HG03521 (cell line): ENCODE data around the gene DFFB.
A peak's percentile ranks its signal among the peaks of the same experiment; 100 is the strongest.
"Not testable (repeated sequence)": the region's sequence is repeated elsewhere in the genome, so short reads cannot be mapped to it uniquely, and the experiment has no call there.

Source experiments
- ATAC-seq: cut with Tn5 transposase; IDR thresholded peaks from one replicate; pipeline ENCODE4 v1.9.1; 2021; ENCODE audit warnings: mild to moderate bottlenecking, moderate library complexity; ENCODE audit not compliant: unreplicated experiment

The DFFB gene

DNA sequence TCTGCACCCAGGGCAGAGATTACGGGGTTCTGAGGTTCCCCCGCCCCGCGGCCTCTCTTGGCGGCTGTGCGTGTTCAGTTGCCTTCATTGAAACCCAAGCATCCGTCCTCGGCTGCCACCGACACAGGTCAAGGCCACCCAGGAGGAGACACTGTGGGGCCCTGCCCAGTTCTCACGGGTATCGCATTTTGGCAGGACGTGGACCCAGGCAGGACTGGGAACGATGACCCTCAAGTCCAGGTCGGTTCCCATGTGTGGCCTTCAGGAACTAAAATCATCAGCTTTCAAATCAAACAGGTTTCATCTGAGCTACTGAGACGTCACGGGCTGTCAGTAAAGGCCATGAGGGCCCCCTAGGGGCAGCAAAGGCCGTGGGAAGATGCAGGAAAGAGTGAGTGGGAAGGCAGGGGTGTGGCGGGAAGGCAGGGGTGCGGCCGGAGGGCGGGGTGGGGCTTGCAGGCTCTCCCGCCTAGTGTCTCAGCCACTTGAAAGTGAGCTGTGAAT, 49.8 kb downstream of the DFFB start:
- no peak for ATAC-seq

DNA sequence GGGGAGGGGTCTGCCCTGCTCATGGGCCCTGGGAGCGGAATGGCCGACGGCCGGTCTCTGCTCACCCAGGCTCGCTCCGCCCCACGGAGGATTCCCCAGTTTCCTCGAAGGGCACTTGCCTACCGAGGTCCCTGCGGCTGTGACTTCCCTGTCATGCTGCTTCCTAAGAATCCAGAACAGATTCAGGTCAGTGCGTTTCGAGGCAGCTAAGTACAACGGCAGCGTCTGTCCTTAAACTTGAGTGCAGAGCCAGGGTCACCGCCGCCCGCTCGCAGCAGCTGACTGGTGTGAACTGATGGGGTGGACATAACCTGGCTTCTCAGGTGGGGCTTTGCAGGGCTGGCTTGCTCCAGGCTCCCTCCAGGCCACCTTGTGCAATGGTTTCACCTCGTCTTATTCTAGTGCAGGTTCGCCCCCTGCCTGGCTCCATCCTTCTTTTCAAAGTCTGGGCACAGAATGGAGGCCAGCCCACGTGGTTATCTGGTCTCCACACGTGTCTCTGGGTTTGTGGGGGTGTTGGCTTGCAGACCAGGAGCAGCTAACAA, 50.4 kb downstream of the DFFB start:
- no peak for ATAC-seq

GRCh38 chr1:3908886-3909517, 51.7 kb downstream of the DFFB start:
- no peak for ATAC-seq

DNA sequence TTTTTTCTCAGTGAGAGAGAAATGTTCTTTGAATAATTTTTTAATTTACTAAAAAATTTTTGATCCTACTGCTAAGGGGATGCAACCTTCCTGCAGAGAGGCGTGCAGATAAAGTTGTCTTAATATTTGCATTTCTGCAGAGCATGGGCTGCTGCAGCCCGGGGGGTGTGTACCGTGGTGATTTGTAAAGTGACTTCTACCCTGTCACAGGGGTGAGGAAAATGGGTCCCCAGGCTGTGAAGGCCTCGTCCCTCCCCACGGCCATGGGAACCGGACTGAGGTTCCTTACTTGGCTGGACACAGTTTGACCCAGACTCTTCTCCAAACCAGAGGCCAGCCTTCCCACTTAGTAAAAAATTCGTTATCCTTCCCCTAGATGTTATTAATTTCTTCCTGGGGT, 52.3 kb downstream of the DFFB start:
- no peak for ATAC-seq

DNA sequence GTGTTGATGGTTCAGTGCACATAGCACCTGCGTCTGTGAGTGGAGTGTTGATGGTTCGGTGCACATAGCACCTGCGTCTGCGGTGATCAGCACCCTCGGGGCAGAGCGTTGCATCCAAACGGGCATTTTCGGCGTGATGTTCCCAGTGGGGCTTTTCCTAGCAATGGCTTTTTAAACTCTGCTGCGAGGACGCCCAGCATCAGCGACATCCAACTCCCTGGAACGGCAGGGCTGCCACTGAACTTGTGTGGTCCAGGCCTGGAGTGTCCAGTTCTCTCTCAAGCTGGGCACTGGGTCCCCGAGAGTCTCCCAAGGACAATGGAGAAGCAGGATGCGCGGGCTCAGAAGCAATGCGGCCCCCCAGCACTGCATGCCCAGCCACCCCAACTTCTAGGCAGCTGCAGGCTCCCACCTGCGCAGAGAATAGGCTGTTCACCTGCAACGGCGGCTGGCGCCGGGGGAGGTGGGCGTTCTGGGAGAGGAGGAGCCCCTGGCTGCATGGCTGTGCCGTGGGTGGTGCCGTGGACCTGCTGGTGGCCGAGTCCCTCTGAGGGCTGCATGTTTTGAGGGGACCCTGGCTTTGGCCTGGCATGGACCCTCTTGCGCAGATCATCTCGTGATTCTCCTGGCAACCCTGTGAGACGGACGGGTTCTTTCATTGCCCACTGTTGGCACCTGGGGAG, 52.9 kb downstream of the DFFB start:
- ATAC-seq = no peak

DNA sequence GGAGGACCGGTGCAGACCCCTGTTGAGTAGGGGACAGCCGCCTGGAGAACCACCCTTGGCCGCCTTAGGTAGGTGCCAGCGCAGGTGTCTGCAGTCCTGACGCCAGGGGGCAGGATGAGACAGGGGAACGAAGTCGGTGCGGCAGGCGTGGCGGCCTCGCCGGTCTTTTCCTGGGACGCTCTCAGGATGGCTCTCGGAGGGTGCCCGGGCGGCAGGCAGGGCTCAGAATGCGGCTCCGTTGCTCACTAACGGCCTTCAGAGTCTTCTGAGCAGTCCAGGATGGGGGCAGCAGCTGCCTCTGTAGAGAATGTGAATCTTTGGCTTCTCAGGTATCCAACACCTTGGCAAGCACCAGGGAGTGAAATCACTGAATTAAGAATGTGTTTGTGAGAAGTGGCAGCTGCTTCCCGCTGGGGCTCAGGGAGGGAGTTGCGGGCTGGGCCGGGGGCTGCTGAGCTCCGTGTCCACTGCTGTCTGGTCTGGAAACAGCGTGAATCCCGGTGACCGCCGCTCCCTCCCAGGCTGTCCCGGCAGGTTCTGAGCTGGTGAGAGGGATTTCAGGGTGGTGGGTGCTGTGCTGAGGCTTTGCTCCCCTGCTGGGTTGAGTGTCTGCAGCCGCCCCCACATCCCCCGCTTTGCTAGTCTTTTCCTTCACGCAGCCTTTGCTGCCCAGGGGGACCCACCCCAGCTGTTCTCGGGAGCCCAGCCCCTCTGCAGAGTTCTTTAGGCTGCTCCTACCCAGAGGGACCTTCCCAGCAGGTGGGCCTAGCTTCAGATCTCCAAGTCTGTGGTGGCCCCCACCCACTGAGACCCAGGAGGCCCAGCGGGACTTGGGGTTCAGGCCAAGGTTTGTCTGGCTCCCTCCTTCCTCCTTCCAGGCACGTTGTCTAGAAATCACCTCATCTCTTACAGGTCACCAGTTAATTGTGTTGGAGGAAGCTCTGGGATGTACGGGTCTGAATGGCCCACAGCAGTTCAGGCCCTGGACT, 53.9 kb downstream of the DFFB start:
- peak; percentile 61 for ATAC-seq

GRCh38 chr1:3911981-3912808, 54.9 kb downstream of the DFFB start:
- no peak for ATAC-seq

DNA sequence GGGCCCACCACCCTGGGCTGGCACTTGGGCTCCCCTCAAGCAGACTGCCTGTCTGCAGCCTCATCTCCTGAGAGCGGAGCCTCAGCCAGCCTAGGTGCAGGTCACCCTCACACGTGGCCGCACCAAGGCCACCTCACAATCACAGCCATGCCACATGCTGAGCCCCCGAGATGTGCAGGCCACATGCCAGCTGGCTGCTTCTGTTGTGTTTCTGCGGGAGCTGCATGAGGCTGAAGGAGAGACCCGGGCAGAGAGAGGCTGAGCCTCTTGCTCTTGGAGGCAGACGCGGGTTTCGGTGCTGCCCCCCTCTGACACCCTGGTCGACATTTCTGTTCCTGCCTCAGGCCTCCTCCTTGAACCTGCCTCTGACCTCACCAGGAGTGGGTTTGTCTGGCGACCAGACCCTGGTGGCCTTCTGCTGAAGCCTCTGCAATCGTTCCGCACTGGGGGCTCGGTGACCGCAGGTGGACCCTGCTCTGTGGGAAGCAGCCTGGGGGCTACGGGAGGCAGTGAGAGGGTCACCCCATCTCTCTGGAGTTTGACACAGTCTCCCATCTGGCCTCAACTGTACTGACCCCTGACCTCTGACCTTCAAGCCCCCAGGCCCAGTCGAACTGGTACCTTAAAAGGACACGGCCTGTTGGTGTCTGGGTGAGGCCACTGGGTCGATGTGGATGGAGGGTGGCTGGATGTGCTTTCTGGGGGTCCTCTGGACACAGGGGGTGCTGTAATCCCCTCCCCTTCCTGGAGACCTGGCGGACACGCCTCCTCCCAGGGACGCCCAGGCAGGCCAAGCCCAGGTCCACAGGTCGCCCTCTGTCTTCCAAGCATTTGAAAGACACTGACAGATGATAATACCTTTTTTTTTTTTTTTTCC, 55.8 kb downstream of the DFFB start:
- no peak for ATAC-seq

- ATAC-seq = no peak
Observed at GRCh38 chr1:3914331-3914851, 57.1 kb downstream of the DFFB start.

DNA sequence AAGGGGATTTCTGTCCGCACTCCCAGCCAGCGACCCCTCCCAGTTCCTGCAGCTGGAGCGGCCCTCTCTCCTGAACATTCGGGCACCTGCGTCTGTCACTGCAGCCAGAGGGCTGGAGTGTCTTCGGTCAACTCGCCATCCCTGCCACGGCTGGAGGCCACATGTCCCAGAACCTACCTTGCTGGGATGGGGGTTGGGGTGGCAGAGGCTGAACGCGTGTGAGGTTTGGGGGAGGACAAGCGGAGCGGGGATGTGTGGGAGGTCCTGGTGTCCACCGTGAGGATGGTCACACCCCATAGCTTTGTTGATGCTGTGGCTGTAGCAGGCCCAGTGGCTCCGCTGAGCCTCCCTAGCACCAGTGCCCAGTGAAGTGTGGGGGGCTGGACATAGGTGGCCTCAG, 57.6 kb downstream of the DFFB start:
- ATAC-seq = no peak

GRCh38 chr1:3915551-3916121, 58.4 kb downstream of the DFFB start:
- ATAC-seq = no peak

GRCh38 chr1:3917761-3918160, 60.5 kb downstream of the DFFB start:
- no peak for ATAC-seq

DNA sequence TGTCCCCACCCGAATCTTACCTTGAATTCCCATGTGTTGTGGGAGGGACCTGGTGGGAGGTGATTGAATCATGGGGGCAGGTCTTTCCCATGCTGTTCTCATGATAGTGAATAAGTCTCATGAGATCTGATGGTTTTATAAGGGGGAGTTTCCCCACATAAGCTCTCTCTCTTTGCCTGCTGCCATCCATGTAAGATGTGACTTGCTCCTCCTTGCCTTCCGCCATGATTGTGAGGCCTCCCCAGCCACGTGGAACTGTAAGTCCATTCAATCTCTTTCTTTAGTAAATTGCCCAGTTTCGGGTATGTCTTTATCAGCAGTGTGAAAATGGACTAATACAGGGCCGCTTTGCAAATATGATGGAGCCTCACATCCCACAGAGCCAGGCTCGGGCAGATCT, 61.1 kb downstream of the DFFB start:
- ATAC-seq = not testable (repeated sequence)

GRCh38 chr1:3918966-3919611, 61.8 kb downstream of the DFFB start:
- no peak for ATAC-seq

GRCh38 chr1:3919706-3920105, 62.4 kb downstream of the DFFB start:
- no peak for ATAC-seq

DNA sequence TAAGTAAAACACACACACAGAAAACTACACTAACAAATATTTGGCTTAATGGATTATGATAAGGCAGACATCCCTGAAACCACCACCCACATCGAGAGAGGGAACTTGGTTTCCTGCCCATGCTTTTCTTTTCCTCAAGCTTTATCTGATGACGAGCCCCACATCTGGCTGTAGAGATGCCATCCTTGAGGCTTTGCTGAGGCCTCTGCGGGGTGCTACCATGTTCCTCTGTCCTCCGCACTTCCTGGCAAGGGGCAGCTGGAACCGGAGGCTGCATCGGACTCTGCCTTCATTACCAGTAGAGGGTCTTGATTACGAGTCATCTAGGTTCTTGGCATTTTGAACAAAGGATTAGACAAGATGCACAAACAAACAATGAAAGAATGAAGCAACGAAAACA, 64.5 kb downstream of the DFFB start:
- ATAC-seq = no peak

DNA sequence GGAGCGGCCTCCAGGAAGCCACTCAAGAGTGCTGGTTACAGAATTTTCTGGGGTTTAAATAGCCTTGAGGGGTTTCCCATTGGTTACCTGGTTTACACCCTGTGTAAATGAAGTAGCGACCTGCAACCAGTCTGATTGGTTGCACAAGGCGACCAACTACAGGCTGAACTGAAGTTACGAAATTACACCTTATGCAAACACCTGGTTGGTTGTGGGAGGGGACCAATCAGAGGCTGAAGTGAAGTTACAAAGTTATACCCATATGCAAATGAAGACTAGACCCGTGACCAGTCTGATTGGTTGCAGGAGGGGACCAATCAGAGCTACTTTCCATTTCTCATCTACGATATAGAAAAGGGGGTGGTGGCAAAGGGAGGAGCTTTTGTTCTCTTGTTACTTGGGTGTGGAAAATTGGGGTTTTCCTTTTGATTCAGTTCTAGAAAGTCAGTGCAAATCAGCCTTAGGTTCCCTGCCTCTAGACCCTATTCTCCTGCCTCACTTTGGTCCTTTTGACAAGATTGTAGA, 65.0 kb downstream of the DFFB start:
- no peak for ATAC-seq

GRCh38 chr1:3922851-3923250, 65.6 kb downstream of the DFFB start:
- ATAC-seq = no peak
